Kidney (tissue), 14 donors: Measurements from ENCODE around the gene MYH16. TPM values are rescaled to one million over a fixed set of nuclear protein-coding genes. Genes with fewer than 3 reads are reported as not detected.
"Not testable (repeated sequence)": the region's sequence is repeated elsewhere in the genome, so short reads cannot be mapped to it uniquely, and the experiment has no call there.

Source experiments
- DNase-seq, 5 donors: peaks; one replicate each; pipeline ENCODE4 v3.0.0-alpha.2; 2013 to 2020
- FAIRE-seq: peaks from 2 replicates; lab custom pipeline; 2012; peaks lifted over from hg19 to GRCh38; lab: Jason Lieb, UNC
- H3K27ac ChIP-seq, 2 donors: one replicate each; pipeline ENCODE4 v1.7.0; 2013; ENCODE audit warnings: low read depth in 2 of 2, low read length in 2 of 2, inconsistent platforms in 1 of 2
- H3K27me3 ChIP-seq: one replicate; pipeline ENCODE4 v1.7.1; 2013; ENCODE audit warnings: low read length, inconsistent platforms; ENCODE audit not compliant: control insufficient read depth, insufficient read depth
- H3K36me3 ChIP-seq, 3 donors: one replicate each; pipeline versions ENCODE4 v1.7.0 to v1.7.1; 2013; ENCODE audit warnings: low read length in 3 of 3, control low read depth in 1 of 3, inconsistent platforms in 1 of 3; ENCODE audit not compliant: insufficient read depth in 3 of 3, control insufficient read depth in 2 of 3
- H3K4me1 ChIP-seq, 3 donors: one replicate each; pipeline versions ENCODE4 v1.7.0 to v1.7.1; 2013; ENCODE audit warnings: low read length in 3 of 3, inconsistent platforms in 1 of 3, low read depth in 1 of 3; ENCODE audit not compliant: control insufficient read depth in 2 of 3, insufficient read depth in 2 of 3
- H3K4me3 ChIP-seq, 3 donors: one replicate each; pipeline versions ENCODE4 v1.7.0 to v1.8.1; 2013; ENCODE audit warnings: low read length in 3 of 3, control low read depth in 1 of 3, inconsistent platforms in 1 of 3
- H3K9ac ChIP-seq, 3 donors: one replicate each; pipeline versions ENCODE4 v1.7.0 to v1.7.1; 2013; ENCODE audit warnings: low read length in 3 of 3, control low read depth in 1 of 3, inconsistent platforms in 1 of 3
- H3K9me3 ChIP-seq, 3 donors: one replicate each; pipeline versions ENCODE4 v1.7.0 to v1.7.1; 2013; ENCODE audit warnings: low read length in 3 of 3, control low read depth in 1 of 3, inconsistent platforms in 1 of 3; ENCODE audit not compliant: control insufficient read depth in 2 of 3, insufficient read depth in 1 of 3
- CTCF ChIP-seq: IDR thresholded peaks from 3 replicates; pipeline ENCODE4 v1.5.1; 2012; ENCODE audit warnings: mild to moderate bottlenecking, moderate library complexity, borderline replicate concordance; ENCODE audit not compliant: insufficient read depth; ENCODE audit errors: extremely low read depth
- intact Hi-C: fragments of 100-400 bp; cut with DNase I; formaldehyde crosslinking; loops from one replicate; pipeline ENCODE4 v1.11.1; 2022
- polyA plus RNA-seq: library from polyadenylated mRNA; stranded (reverse); fragments of 350-450 nt; fragmentation: Illumina TruSeq; extraction: RNeasy Lipid Tissue Mini Kit (QIAGEN cat#74804); gene quantifications from one replicate; pipeline ENCODE4 v1.2.3, GENCODE V29; 2014; ENCODE audit warnings: low read depth, low replicate concordance; ENCODE audit not compliant: insufficient read depth
- total RNA-seq: library from RNA; stranded (reverse); fragmentation: NEBNext Ultra II Directional; extraction: Animal tissue kit (Norgen Biotek cat#: 25700); gene quantifications from one replicate; pipeline ENCODE4 v1.2.1, GENCODE V29; 2021
- donor health status: control.
- donor health status: control.
- donor health status: control.
- donor health status: control.
- donor health status: control.
- donor health status: DM: yes; HTN: yes; CAD: no.
- donor health status: Normal renal cell carcinoma (clear cell type).

Gene MYH16
- total and polyA plus RNA-seq, 2 donors from 2014 or later: not detected

- Histone ChIP-seq H3K36me3 (no peaks in the 10 kb centered on the region), H3K27ac (no peak overlapping the region), H3K9ac (peak overlapping the region; percentile 35 to 98 (median 81)), H3K4me3 (peak overlapping the region; percentile 73 to 99 (median 87)), H3K9me3 (no peaks in the 10 kb centered on the region), H3K4me1 (peaks cover 0 to 13% (median 0%) of the 10 kb centered on the region in 3 donors), H3K27me3 (no peaks in the 10 kb centered on the region)
- intact Hi-C loops: no loop called here
- TF ChIP-seq CTCF: no peak
- DNase-seq (peak in 1 of 5 donors; percentile 4), FAIRE-seq (no peak)
Observed at GRCh38 chr7:99326408-99326782, 53.8 kb downstream of the MYH16 start.

- intact Hi-C loops, H3K4me1 ChIP-seq, DNase-seq, H3K27me3 ChIP-seq, H3K9me3 ChIP-seq, H3K9ac ChIP-seq, FAIRE-seq, H3K4me3 ChIP-seq, H3K27ac ChIP-seq: not testable (repeated sequence)
- peaks cover 4 to 11% (median 7%) of the 10 kb centered on the region in 3 donors for H3K36me3 ChIP-seq
Observed at GRCh38 chr7:99330314-99330961, 57.8 kb downstream of the MYH16 start.

DNA sequence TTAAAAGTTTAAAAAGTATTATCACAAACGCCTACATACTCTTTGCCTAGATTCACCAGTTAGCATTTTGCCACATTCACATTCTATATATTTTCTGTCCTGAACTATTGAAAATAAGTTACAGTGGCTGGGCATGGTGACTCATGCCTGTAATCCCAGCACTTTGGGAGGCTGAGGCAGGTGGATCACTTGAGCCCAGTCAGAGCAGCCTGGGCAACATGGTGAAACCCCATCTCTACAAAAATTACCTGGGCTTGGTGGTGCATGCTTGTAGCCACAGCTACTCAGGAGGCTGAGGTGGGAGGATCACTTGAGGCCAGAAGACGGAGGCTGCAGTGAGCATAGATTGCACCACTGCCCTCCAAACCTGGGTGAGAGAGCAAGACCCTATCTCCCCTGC lies 58.4 kb downstream of the MYH16 start:
- no peak overlapping the region for H3K27ac ChIP-seq

More for the DNA sequence above, 58.4 kb downstream of the MYH16 start:
- Histone ChIP-seq H3K4me1 (peaks cover 0 to 10% (median 0%) of the 10 kb centered on the region in 3 donors), H3K4me3 (no peak overlapping the region), H3K9me3 (no peaks in the 10 kb centered on the region), H3K36me3 (peaks cover 4 to 11% (median 7%) of the 10 kb centered on the region in 3 donors), H3K27me3 (no peaks in the 10 kb centered on the region), H3K9ac (no peak overlapping the region)
- intact Hi-C loops: no loop called here
- FAIRE-seq (no peak), DNase-seq (no peak)
- no peak for TF ChIP-seq CTCF
